Measurements from ENCODE around the gene UNK.

DNA sequence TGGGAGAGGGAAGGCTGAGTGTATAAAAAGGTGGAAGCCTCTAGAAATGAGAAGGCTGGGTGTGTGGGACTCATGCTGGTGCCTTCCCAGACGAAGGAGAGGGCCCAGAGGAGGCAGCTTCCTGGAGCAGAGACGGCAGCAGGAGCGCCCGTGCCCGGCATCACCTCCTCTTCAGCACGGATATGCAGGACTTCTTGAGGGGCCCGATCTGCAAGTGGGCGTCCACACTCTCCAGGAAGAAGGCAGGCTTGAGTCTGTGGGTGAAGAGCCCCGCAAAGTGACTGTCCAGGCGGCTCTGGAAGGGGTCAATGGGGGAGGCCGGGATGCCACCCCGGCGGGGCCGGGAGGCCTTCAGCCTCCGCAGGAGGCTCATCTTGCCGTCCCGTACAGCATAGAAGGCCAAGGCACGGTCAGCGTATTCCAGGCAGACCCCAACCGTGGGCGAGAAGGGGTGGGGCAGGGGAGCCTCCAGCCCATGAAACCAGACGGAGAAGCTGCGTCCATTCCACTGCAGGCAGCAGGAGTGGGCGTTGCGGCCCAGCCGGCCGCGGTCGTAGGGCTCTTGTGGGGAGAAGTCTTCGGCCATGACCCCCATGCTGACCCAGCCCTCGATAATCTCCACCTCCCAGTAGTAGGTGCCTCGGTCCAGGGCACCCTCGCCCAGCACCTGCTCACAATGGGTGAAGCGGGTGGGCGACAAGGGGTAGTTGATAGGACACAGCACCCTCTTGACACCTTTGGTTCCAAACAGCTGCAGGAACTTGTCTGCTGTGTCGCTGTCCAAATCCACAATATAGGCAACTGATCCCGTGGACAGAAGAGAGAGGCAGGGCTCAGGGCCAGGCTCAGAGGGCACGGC is 89.9 kb downstream of the UNK start:
- 0 out of 2 replicates have a peak, but pooled peaks have one; percentile 1 for TF ChIP-seq PCBP1 (IDR thresholded peaks at IDR 0.05; ENCODE audit: borderline replicate concordance, low read depth, low read length)
- no peak for TF ChIP-seq RORA (CRISPR knock-in tag; IDR thresholded peaks at IDR 0.05)
- no peak for TF ChIP-seq KDM1A (CRISPR knock-in tag; IDR thresholded peaks at IDR 0.05)
- no peak for TF ChIP-seq RAD21 (CRISPR knock-in tag; IDR thresholded peaks at IDR 0.05)
- TF ChIP-seq CTCF (CRISPR knock-in tag; IDR thresholded peaks at IDR 0.05) = no peak

All from HepG2 (cell line).